Spleen (tissue), 11 donors: ENCODE results near the gene PAPPA2. TPM values are rescaled to one million over a fixed set of nuclear protein-coding genes. Genes with fewer than 3 reads are reported as not detected.

Experiments used
- DNase-seq: peaks from one replicate; pipeline ENCODE4 v3.0.0-alpha.2; 2020
- H3K27ac ChIP-seq, 8 donors: fragments of 200-600 bp; sonication (generic) in 7 of 8; 1 replicate in 4 of 8; 2 replicates in 4 of 8; pipeline versions ENCODE4 v1.5.0 to v1.8.0; 2016 to 2021; ENCODE audit warnings: inconsistent platforms in 4 of 8, mild to moderate bottlenecking in 4 of 8, moderate library complexity in 1 of 8
- H3K27me3 ChIP-seq, 7 donors: fragments of 200-600 bp; sonication (generic) in 6 of 7; replicated peaks in 1 of 7; 1 replicate in 4 of 7; 2 replicates in 3 of 7; pipeline versions ENCODE4 v1.5.0 to v1.8.0; 2016 to 2021; ENCODE audit warnings: inconsistent platforms in 3 of 7, mild to moderate bottlenecking in 1 of 7
- H3K36me3 ChIP-seq, 6 donors: fragments of 200-600 bp; sonication (generic) in 5 of 6; 1 replicate in 4 of 6; 2 replicates in 2 of 6; pipeline versions ENCODE4 v1.5.0 to v1.8.0; 2016 to 2021; ENCODE audit warnings: inconsistent platforms in 2 of 6
- H3K4me1 ChIP-seq, 6 donors: fragments of 200-600 bp; sonication (generic) in 5 of 6; 1 replicate in 3 of 6; 2 replicates in 3 of 6; pipeline versions ENCODE4 v1.5.0 to v1.8.0; 2016 to 2021; ENCODE audit warnings: inconsistent platforms in 3 of 6
- H3K4me3 ChIP-seq, 8 donors: fragments of 200-600 bp; sonication (generic) in 7 of 8; 1 replicate in 4 of 8; 2 replicates in 4 of 8; pipeline versions ENCODE4 v1.5.0 to v1.8.0; 2016 to 2021; ENCODE audit warnings: inconsistent platforms in 4 of 8, mild to moderate bottlenecking in 4 of 8, moderate library complexity in 2 of 8
- H3K9me3 ChIP-seq, 8 donors: fragments of 200-600 bp; sonication (generic) in 7 of 8; 1 replicate in 4 of 8; 2 replicates in 4 of 8; pipeline versions ENCODE4 v1.5.0 to v1.8.0; 2016 to 2021; ENCODE audit warnings: inconsistent platforms in 4 of 8
- CTCF ChIP-seq, 11 experiments: fragments of 200-600 bp in 7 of 11; fragments of 450-650 bp in 4 of 11; sonication (generic) in 4 of 11; IDR thresholded peaks in 8 of 11; conservative IDR thresholded peaks in 3 of 11; 1 replicate in 7 of 11; 2 replicates in 4 of 11; pipeline versions ENCODE4 v1.4.0 to v1.8.0; 2016 to 2021; ENCODE audit warnings: antibody characterized with exemption in 11 of 11, inconsistent platforms in 4 of 11, mild to moderate bottlenecking in 1 of 11
- POLR2A ChIP-seq, 3 donors: fragments of 450-650 bp; IDR thresholded peaks; one replicate each; pipeline ENCODE4 v1.5.1; 2017; ENCODE audit warnings: antibody characterized with exemption in 3 of 3, mild to moderate bottlenecking in 1 of 3
- POLR2AphosphoS5 ChIP-seq, 3 donors: sonication (generic); formaldehyde crosslinking; IDR thresholded peaks; one replicate each; pipeline ENCODE4 v1.5.1; 2017; ENCODE audit warnings: antibody characterized with exemption in 3 of 3
- WGBS, 5 donors: extraction: QIAGEN DNeasy Blood & Tissue Kit in 3 of 5; methylation state at CpG; one replicate each; pipeline versions ENCODE4 v1.1.5 to v1.1.7; 2013 to 2018; 5-methylcytosine and 5-hydroxymethylcytosine counted together
- intact Hi-C: fragments of 100-400 bp; cut with DNase I; formaldehyde crosslinking; loops from one replicate; pipeline ENCODE4 v1.15.0; 2023; ENCODE audit warnings: low total_unique reads
- polyA plus RNA-seq, 3 donors: library from polyadenylated mRNA; stranded (reverse); fragments of 200-250 nt; gene quantifications; one replicate each; pipeline ENCODE4 v1.2.1, GENCODE V29; 2013
- total RNA-seq, 7 donors: library from RNA; depleted of rRNA in 3 of 7; stranded (reverse); fragments of >200 nt in 3 of 7; fragmentation: NEBNext Ultra II Directional in 4 of 7; extraction: Animal tissue kit (Norgen Biotek cat#: 25700) in 4 of 7; gene quantifications; one replicate each; pipeline versions ENCODE4 v1.1.0 to v1.2.1, GENCODE V29; 2016 to 2021
- donor health status: healthy with polysubstance abuse.
- donor health status: DM: no; HTN: no; CAD: no; lungs with moderate emphysema.
- donor health status: DM: no; HTN: no; CAD: no.
- donor health status: Bipolar disorder and iron deficiency.
- donor health status: healthy.
- donor health status: DM: no; HTN: no; CAD: no.
- donor health status: DM: yes; HTN: yes; CAD: no.

PAPPA2 gene
- total and polyA plus RNA-seq, 10 donors = 0.02 to 0.76 (median 0.06) TPM; not detected in 3

- H3K9me3 ChIP-seq = no peaks in the 10 kb centered on the region
- no peak for TF ChIP-seq POLR2A (IDR thresholded peaks at IDR 0.05)
- no peak for TF ChIP-seq POLR2AphosphoS5 (IDR thresholded peaks at IDR 0.05)
- H3K4me3 ChIP-seq = no peak overlapping the region
- no peaks in the 10 kb centered on the region for H3K27me3 ChIP-seq
- intact Hi-C loops = no loop called here
- H3K27ac ChIP-seq = no peak overlapping the region
- H3K4me1 ChIP-seq = no peaks in the 10 kb centered on the region
- WGBS, 5 donors = 71 to 83% (median 80%) methylated on average over 5 of the region's 5 CpGs
- no peak for DNase-seq
- no peaks in the 10 kb centered on the region for H3K36me3 ChIP-seq
Observed at GRCh38 chr1:176471338-176472121, 8.6 kb downstream of the PAPPA2 start.

GRCh38 chr1:176479971-176480370, 17.0 kb downstream of the PAPPA2 start:
- WGBS, 5 donors = 17 to 43% (median 37%) methylated on average over 2 to 7 of the region's 7 CpGs
- Histone ChIP-seq H3K9me3 (no peaks in the 10 kb centered on the region), H3K4me3 (no peak overlapping the region), H3K27ac (no peak overlapping the region), H3K4me1 (no peaks in the 10 kb centered on the region), H3K36me3 (no peaks in the 10 kb centered on the region), H3K27me3 (peaks cover 0 to 7% (median 0%) of the 10 kb centered on the region in 7 donors)
- no peak for DNase-seq
- TF ChIP-seq POLR2A (IDR thresholded peaks at IDR 0.05) = no peak
- intact Hi-C loops = no loop called here

- TF ChIP-seq POLR2AphosphoS5 (IDR thresholded peaks at IDR 0.05) (no peak), CTCF (IDR thresholded peaks at IDR 0.05 in 8 of 11, conservative IDR thresholded peaks at IDR 0.05 in 3 of 11) (no peak), POLR2A (IDR thresholded peaks at IDR 0.05) (no peak)
- intact Hi-C loops = no loop called here
- Histone ChIP-seq H3K36me3 (no peaks in the 10 kb centered on the region), H3K9me3 (no peaks in the 10 kb centered on the region), H3K4me1 (no peaks in the 10 kb centered on the region), H3K4me3 (no peak overlapping the region), H3K27me3 (peaks cover 0 to 7% (median 0%) of the 10 kb centered on the region in 7 donors), H3K27ac (no peak overlapping the region)
- DNase-seq = no peak
- 72 to 83% (median 75%) methylated on average over 9 of the region's 9 CpGs for WGBS, 5 donors
Observed at GRCh38 chr1:176480750-176481149, 17.8 kb downstream of the PAPPA2 start.

- no peak overlapping the region for H3K27ac ChIP-seq
- H3K4me3 ChIP-seq = no peak overlapping the region
- intact Hi-C loops = no loop called here
- no peak for DNase-seq
- peaks cover 0 to 4% (median 0%) of the 10 kb centered on the region in 7 donors for H3K27me3 ChIP-seq
- H3K4me1 ChIP-seq = no peaks in the 10 kb centered on the region
- H3K9me3 ChIP-seq = no peaks in the 10 kb centered on the region
- no peaks in the 10 kb centered on the region for H3K36me3 ChIP-seq
- WGBS, 5 donors = 55 to 83% (median 68%) methylated on average over 1 of the region's 1 CpG
- no peak for TF ChIP-seq POLR2AphosphoS5 (IDR thresholded peaks at IDR 0.05)
- no peak for TF ChIP-seq CTCF (IDR thresholded peaks at IDR 0.05 in 8 of 11, conservative IDR thresholded peaks at IDR 0.05 in 3 of 11)
- TF ChIP-seq POLR2A (IDR thresholded peaks at IDR 0.05) = no peak
Observed at GRCh38 chr1:176485083-176485482, 22.1 kb downstream of the PAPPA2 start.

- no peak overlapping the region for H3K4me3 ChIP-seq
- 73 to 85% (median 81%) methylated on average over 5 of the region's 5 CpGs for WGBS, 5 donors
- no peaks in the 10 kb centered on the region for H3K9me3 ChIP-seq
- TF ChIP-seq POLR2AphosphoS5 (IDR thresholded peaks at IDR 0.05) = no peak
- no peak for TF ChIP-seq CTCF (IDR thresholded peaks at IDR 0.05 in 8 of 11, conservative IDR thresholded peaks at IDR 0.05 in 3 of 11)
- no peak for TF ChIP-seq POLR2A (IDR thresholded peaks at IDR 0.05)
- H3K36me3 ChIP-seq = no peaks in the 10 kb centered on the region
- no peak for DNase-seq
- H3K4me1 ChIP-seq = no peaks in the 10 kb centered on the region
- intact Hi-C loops = no loop called here
- no peaks in the 10 kb centered on the region for H3K27me3 ChIP-seq
- H3K27ac ChIP-seq = no peak overlapping the region
Observed at GRCh38 chr1:176494436-176494835, 31.5 kb downstream of the PAPPA2 start.
